ENCODE data around the gene IGF2R.

IGF2R gene

GRCh38 chr6:160101277-160102205 lies 132.7 kb downstream of the IGF2R start:
- no peak overlapping the region for H3K4me3 ChIP-seq (ENCODE audit: low read depth, low read length)
- no peak for DNase-seq (ENCODE audit: low read depth)
- TF ChIP-seq CTCF (IDR thresholded peaks at IDR 0.05; ENCODE audit: insufficient read depth, low read depth, low read length, missing control alignments) = no peak

- TF ChIP-seq CTCF (IDR thresholded peaks at IDR 0.05; ENCODE audit: insufficient read depth, low read depth, low read length, missing control alignments) = no peak
- no peak for DNase-seq (ENCODE audit: low read depth)
- H3K4me3 ChIP-seq (ENCODE audit: low read depth, low read length) = no peak overlapping the region
These were observed 133.5 kb downstream of the IGF2R start for GRCh38 chr6:160102399-160102798.

GRCh38 chr6:160102956-160103824 lies 134.3 kb downstream of the IGF2R start:
- peak; percentile 53 for DNase-seq (ENCODE audit: low read depth)
- no peak overlapping the region for H3K4me3 ChIP-seq (ENCODE audit: low read depth, low read length)
- TF ChIP-seq CTCF (IDR thresholded peaks at IDR 0.05; ENCODE audit: insufficient read depth, low read depth, low read length, missing control alignments) = peak; percentile 28

- no peak overlapping the region for H3K4me3 ChIP-seq (ENCODE audit: low read depth, low read length)
- no peak for TF ChIP-seq CTCF (IDR thresholded peaks at IDR 0.05; ENCODE audit: insufficient read depth, low read depth, low read length, missing control alignments)
- DNase-seq (ENCODE audit: low read depth) = no peak
These were observed 134.9 kb downstream of the IGF2R start for GRCh38 chr6:160103825-160104100.

- no peak for TF ChIP-seq CTCF (IDR thresholded peaks at IDR 0.05; ENCODE audit: insufficient read depth, low read depth, low read length, missing control alignments)
- no peak for DNase-seq (ENCODE audit: low read depth)
- H3K4me3 ChIP-seq (ENCODE audit: low read depth, low read length) = no peak overlapping the region
These were observed 136.1 kb downstream of the IGF2R start for GRCh38 chr6:160104821-160105517.

GRCh38 chr6:160106010-160106409 lies 137.1 kb downstream of the IGF2R start:
- no peak for TF ChIP-seq CTCF (IDR thresholded peaks at IDR 0.05; ENCODE audit: insufficient read depth, low read depth, low read length, missing control alignments)
- no peak for DNase-seq (ENCODE audit: low read depth)
- H3K4me3 ChIP-seq (ENCODE audit: low read depth, low read length) = no peak overlapping the region

Data from GM12865 (cell line).